Astrocyte (in vitro differentiated cells and primary cell): ENCODE measurements around the gene GPR137. TPM values are rescaled to one million over a fixed set of nuclear protein-coding genes. Genes with fewer than 3 reads are reported as not detected.

Experiments used
- DNase-seq: peaks from one replicate; pipeline ENCODE4 v3.0.0-alpha.2; 2010; ENCODE audit warnings: low read depth
- FAIRE-seq: peaks from 2 replicates; lab custom pipeline; 2011; peaks lifted over from hg19 to GRCh38; lab: Jason Lieb, UNC
- H2AFZ ChIP-seq: 2 replicates; pipeline ENCODE4 v1.6.0; 2012; ENCODE audit warnings: low read depth, low read length, inconsistent platforms
- H3K27ac ChIP-seq: 2 replicates; pipeline ENCODE4 v1.5.1; 2011; ENCODE audit warnings: low read depth, low read length, inconsistent platforms
- H3K27me3 ChIP-seq: 2 replicates; pipeline ENCODE4 v1.6.0; 2011; ENCODE audit warnings: low read length, inconsistent platforms; ENCODE audit not compliant: insufficient read depth
- H3K36me3 ChIP-seq: 2 replicates; pipeline ENCODE4 v1.5.1; 2011; ENCODE audit warnings: low read length, inconsistent platforms; ENCODE audit not compliant: insufficient read depth
- H3K4me1 ChIP-seq: 2 replicates; pipeline ENCODE4 v1.5.1; 2011; ENCODE audit warnings: low read length, inconsistent platforms; ENCODE audit not compliant: insufficient read depth
- H3K4me2 ChIP-seq: 2 replicates; pipeline ENCODE4 v1.6.0; 2012; ENCODE audit warnings: low read length, inconsistent platforms
- H3K4me3 ChIP-seq: 2 replicates; pipeline ENCODE4 v1.5.1; 2011; ENCODE audit warnings: low read depth, mild to moderate bottlenecking, low read length, inconsistent platforms; ENCODE audit not compliant: insufficient read depth
- H3K79me2 ChIP-seq: 2 replicates; pipeline ENCODE4 v1.6.0; 2012; ENCODE audit warnings: mild to moderate bottlenecking, low read length, inconsistent platforms; ENCODE audit not compliant: insufficient read depth
- H3K9ac ChIP-seq: 2 replicates; pipeline ENCODE4 v1.6.0; 2012; ENCODE audit warnings: mild to moderate bottlenecking, low read length, inconsistent platforms
- H3K9me3 ChIP-seq: 2 replicates; pipeline ENCODE4 v1.5.1; 2012; ENCODE audit warnings: low read depth, mild to moderate bottlenecking, low read length, inconsistent platforms; ENCODE audit not compliant: insufficient read depth
- H4K20me1 ChIP-seq: 2 replicates; pipeline ENCODE4 v1.6.0; 2012; ENCODE audit warnings: low read length, inconsistent platforms; ENCODE audit not compliant: insufficient read depth
- H3K27ac Mint-ChIP-seq: one replicate; pipeline ENCODE4 v1.8.0; 2021; ENCODE audit warnings: mild to moderate bottlenecking, mixed read lengths; ENCODE audit not compliant: unreplicated experiment
- H3K27me3 Mint-ChIP-seq: one replicate; pipeline ENCODE4 v1.8.0; 2021; ENCODE audit warnings: low read depth, mixed read lengths; ENCODE audit not compliant: unreplicated experiment
- H3K36me3 Mint-ChIP-seq: one replicate; pipeline ENCODE4 v1.8.0; 2021; ENCODE audit warnings: low read depth, mixed read lengths; ENCODE audit not compliant: unreplicated experiment
- H3K4me1 Mint-ChIP-seq: one replicate; pipeline ENCODE4 v1.8.0; 2021; ENCODE audit warnings: low read depth, mixed read lengths; ENCODE audit not compliant: unreplicated experiment
- H3K4me3 Mint-ChIP-seq: one replicate; pipeline ENCODE4 v1.8.0; 2021; ENCODE audit warnings: mild to moderate bottlenecking, moderate library complexity, mixed read lengths; ENCODE audit not compliant: unreplicated experiment
- H3K9me3 Mint-ChIP-seq: one replicate; pipeline ENCODE4 v1.8.0; 2021; ENCODE audit warnings: mild to moderate bottlenecking, mixed read lengths; ENCODE audit not compliant: unreplicated experiment
- EZH2 ChIP-seq: IDR thresholded peaks from 2 replicates; pipeline ENCODE4 v1.6.1; 2012; ENCODE audit warnings: mild to moderate bottlenecking, low read length, inconsistent platforms; ENCODE audit not compliant: insufficient read depth
- total RNA-seq: library from RNA; stranded (reverse); gene quantifications from 2 replicates; pipeline ENCODE4 v1.2.1, GENCODE V29; 2021
- TF ChIP-seq, protein P1 (sequence below): IDR thresholded peaks from 2 replicates; pipeline ENCODE4 v1.5.1; 2011; ENCODE audit warnings: low read depth, mild to moderate bottlenecking, inconsistent platforms, low read length, moderate library complexity; ENCODE audit not compliant: insufficient read depth

GPR137 gene
- total RNA-seq, 1 donor from 2014 or later, result 46.8 TPM

DNA sequence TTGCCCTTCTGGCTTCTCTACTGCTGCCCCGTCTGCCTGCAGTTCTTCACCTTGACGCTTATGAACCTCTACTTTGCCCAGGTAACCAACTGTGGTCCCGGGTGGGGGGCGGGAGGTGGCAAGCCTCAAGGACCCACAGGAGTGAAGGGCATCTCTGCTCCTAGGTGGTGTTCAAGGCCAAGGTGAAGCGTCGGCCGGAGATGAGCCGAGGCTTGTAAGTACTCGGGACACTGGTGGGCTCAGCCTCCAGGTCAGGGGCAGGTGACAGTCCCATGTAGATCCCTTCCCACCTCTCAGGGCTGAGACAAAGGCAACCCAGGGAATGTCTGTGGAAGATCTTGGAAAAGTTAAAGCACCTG is 1.1 kb downstream of the GPR137 start:
- Histone ChIP-seq H4K20me1 (peaks cover 16% of the 10 kb centered on the region), H3K36me3 (no peaks in the 10 kb centered on the region), H3K79me2 (peaks cover 16% of the 10 kb centered on the region), H3K27me3 (peaks cover 13% of the 10 kb centered on the region), H3K9ac (no peak overlapping the region), H3K4me3 (no peak overlapping the region), H3K27ac (no peak overlapping the region), H3K9me3 (no peaks in the 10 kb centered on the region), H3K4me2 (peak overlapping the region; percentile 100), H2AFZ (no peak overlapping the region), H3K4me1 (peaks cover 12% of the 10 kb centered on the region)
- peak overlapping the region; percentile 83 for H3K4me3 Mint-ChIP-seq
- FAIRE-seq (no peak), DNase-seq (no peak)
- peak overlapping the region; percentile 30 for H3K27ac Mint-ChIP-seq
- H3K4me1 Mint-ChIP-seq, result peaks cover 3% of the 10 kb centered on the region
- peaks cover 4% of the 10 kb centered on the region for H3K36me3 Mint-ChIP-seq
- TF ChIP-seq, protein P1, sequence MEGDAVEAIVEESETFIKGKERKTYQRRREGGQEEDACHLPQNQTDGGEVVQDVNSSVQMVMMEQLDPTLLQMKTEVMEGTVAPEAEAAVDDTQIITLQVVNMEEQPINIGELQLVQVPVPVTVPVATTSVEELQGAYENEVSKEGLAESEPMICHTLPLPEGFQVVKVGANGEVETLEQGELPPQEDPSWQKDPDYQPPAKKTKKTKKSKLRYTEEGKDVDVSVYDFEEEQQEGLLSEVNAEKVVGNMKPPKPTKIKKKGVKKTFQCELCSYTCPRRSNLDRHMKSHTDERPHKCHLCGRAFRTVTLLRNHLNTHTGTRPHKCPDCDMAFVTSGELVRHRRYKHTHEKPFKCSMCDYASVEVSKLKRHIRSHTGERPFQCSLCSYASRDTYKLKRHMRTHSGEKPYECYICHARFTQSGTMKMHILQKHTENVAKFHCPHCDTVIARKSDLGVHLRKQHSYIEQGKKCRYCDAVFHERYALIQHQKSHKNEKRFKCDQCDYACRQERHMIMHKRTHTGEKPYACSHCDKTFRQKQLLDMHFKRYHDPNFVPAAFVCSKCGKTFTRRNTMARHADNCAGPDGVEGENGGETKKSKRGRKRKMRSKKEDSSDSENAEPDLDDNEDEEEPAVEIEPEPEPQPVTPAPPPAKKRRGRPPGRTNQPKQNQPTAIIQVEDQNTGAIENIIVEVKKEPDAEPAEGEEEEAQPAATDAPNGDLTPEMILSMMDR, result no peak
- no peak for TF ChIP-seq EZH2
- H3K9me3 Mint-ChIP-seq, result no peaks in the 10 kb centered on the region
- H3K27me3 Mint-ChIP-seq, result peaks cover 17% of the 10 kb centered on the region

DNA sequence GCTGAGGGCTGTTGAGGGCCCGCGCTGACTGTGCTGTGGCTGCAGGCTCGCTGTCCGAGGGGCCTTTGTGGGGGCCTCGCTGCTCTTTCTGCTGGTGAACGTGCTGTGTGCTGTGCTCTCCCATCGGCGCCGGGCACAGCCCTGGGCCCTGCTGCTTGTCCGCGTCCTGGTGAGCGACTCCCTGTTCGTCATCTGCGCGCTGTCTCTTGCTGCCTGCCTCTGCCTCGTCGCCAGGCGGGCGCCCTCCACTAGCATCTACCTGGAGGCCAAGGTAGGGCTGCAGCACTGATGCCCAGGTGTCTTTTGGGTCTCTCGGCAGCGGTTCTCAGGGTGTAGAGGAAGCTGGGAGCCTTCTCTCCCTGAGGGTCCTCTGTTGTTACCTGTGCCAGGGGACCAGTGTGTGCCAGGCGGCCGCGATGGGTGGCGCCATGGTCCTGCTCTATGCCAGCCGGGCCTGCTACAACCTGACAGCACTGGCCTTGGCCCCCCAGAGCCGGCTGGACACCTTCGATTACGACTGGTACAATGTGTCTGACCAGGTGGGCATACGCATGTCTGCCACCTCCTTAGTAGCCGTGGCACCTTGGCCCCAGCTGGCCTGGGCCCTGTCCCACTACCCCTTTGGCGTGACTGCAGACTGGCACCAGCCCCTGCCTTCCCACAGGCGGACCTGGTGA is 2.2 kb downstream of the GPR137 start:
- no peak overlapping the region for H3K27ac Mint-ChIP-seq

DNA sequence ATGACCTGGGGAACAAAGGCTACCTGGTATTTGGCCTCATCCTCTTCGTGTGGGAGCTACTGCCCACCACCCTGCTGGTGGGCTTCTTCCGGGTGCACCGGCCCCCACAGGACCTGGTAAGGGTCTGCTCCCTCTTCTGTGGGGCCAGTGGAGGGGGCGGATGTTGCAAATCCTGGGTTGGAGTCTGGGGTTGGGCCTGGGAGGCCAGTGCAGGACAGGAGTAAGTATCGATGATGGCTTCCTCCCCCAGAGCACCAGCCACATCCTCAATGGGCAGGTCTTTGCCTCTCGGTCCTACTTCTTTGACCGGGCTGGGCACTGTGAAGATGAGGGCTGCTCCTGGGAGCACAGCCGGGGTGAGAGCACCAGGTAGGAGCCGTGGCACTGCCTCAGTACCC is 2.7 kb downstream of the GPR137 start:
- no peak overlapping the region for H3K4me3 Mint-ChIP-seq
- H3K36me3 Mint-ChIP-seq, result peaks cover 4% of the 10 kb centered on the region
- Histone ChIP-seq H3K9me3 (no peaks in the 10 kb centered on the region), H4K20me1 (peaks cover 24% of the 10 kb centered on the region), H3K79me2 (peaks cover 11% of the 10 kb centered on the region), H3K4me2 (no peak overlapping the region), H3K9ac (no peak overlapping the region), H3K36me3 (no peaks in the 10 kb centered on the region), H2AFZ (no peak overlapping the region), H3K27ac (no peak overlapping the region), H3K4me3 (no peak overlapping the region), H3K4me1 (peaks cover 13% of the 10 kb centered on the region), H3K27me3 (peaks cover 29% of the 10 kb centered on the region)
- TF ChIP-seq EZH2, result no peak
- TF ChIP-seq, protein P1, result no peak
- H3K4me1 Mint-ChIP-seq, result peaks cover 3% of the 10 kb centered on the region
- H3K27ac Mint-ChIP-seq, result no peak overlapping the region
- DNase-seq (no peak), FAIRE-seq (no peak)
- peaks cover 25% of the 10 kb centered on the region for H3K27me3 Mint-ChIP-seq
- no peaks in the 10 kb centered on the region for H3K9me3 Mint-ChIP-seq

More for the DNA sequence above, 2.2 kb downstream of the GPR137 start:
- Histone ChIP-seq H3K79me2 (peaks cover 16% of the 10 kb centered on the region), H3K36me3 (no peaks in the 10 kb centered on the region), H4K20me1 (peaks cover 20% of the 10 kb centered on the region), H3K4me3 (no peak overlapping the region), H3K9ac (no peak overlapping the region), H3K4me1 (peaks cover 13% of the 10 kb centered on the region), H2AFZ (no peak overlapping the region), H3K4me2 (no peak overlapping the region), H3K9me3 (no peaks in the 10 kb centered on the region), H3K27me3 (peaks cover 24% of the 10 kb centered on the region), H3K27ac (no peak overlapping the region)
- H3K4me3 Mint-ChIP-seq, result no peak overlapping the region
- DNase-seq, result no peak
- no peak for TF ChIP-seq EZH2
- peaks cover 20% of the 10 kb centered on the region for H3K27me3 Mint-ChIP-seq
- no peaks in the 10 kb centered on the region for H3K9me3 Mint-ChIP-seq
- no peak for FAIRE-seq
- peaks cover 3% of the 10 kb centered on the region for H3K4me1 Mint-ChIP-seq
- peaks cover 4% of the 10 kb centered on the region for H3K36me3 Mint-ChIP-seq
